GM21515 (cell line): Measurements from ENCODE around the gene MPPED1.

Experiments used
- ATAC-seq: cut with Tn5 transposase; IDR thresholded peaks from one replicate; pipeline ENCODE4 v1.9.1; 2021; ENCODE audit not compliant: unreplicated experiment

MPPED1 gene

DNA sequence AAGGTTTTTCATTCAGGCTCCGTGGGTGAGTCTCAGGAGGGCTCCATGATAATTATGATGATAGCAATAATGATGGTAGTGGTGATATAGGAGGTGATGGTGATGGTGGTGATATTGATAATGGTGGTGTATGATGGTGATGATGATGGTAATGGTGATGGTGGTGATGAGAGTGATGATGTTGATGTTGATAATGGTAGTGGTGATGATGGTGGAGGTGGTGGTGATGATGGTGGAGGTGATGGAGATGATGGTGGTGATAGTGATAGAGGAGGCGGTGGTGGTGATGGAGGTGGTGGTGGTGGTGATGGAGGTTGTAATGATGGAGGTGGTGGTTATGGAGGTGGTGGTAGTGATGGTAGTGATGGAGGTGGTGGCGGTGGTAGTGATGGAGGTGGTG, 79.4 kb downstream of the MPPED1 start:
- ATAC-seq: no peak

DNA sequence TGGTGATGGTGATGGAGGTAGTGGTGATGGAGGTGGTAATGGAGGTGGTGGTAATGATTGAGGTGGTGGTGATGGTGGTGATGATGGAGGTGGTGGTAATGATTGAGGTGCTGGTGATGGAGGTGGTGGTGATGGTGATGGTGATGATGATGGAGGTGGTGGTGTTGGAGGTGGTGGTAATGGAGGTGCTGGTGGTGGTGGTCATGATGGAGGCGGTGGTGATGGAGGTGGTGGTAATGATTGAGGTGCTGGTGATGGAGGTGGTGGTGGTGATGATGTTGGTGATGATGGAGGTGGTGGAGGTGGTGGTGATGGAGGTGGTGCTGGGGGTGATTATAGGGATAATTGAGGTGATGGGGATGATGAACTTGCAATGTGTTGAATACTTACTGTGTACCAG, 79.9 kb downstream of the MPPED1 start:
- no peak for ATAC-seq

DNA sequence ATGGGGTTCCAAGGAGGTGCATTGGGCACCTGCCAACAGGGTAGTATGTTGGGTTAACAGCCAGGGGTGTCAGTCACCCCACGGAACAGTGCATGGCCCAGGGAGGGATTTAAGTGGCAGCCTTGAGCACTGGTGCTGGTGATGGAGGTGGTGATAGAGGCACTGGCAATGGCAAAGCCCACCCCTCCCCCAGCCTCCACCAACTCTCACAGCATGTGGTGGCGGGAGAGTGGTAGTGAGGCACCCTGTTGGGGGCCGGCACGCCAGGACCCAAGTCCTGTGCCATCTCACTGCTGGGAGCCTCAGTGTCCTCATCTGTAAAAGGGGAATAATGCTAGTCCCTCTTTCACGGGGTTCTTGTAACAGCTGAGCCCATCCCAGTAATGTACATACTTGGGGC, 81.5 kb downstream of the MPPED1 start:
- ATAC-seq: no peak

DNA sequence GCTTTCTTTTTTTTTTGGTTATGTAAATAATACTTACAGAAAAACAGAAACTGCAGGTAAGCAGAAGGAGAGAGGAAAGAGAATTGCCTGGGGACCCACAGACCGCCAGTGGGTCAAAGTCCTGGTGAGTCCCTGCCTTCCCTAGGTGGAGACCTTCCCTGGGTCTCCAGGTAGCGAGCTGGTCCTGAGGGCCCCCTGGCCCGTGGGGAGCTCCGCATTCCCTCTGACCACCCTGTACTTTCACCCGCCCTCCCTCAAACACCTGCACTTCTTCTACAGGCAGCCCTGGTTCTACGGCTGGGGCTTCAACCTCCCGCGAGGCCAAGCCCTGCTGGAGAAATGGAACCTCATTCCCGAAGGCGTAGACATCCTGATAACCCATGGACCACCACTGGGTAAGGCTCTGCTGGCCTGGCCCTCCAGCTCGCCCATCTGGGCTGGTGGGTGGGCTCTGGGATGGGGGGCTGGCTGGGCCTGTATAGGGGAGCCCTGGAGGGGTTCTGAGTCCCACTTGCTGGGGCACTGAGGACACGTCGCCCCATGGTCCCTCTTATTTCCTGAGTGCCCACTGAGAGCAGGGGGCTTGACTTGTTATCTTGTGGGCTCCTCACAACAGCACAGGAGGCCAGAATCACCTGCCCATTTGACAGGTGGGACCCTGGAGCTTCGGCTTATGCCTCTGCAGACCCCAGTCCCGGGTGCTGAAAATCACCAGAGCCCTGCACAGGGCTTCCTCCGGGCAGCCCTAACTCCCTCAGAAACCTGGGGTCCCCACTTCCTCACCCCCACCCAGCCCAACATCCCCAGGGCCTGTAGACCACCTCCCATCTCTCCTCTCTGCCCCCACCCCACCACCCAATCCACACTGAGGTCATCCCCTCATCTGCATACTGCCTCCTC, 86.4 kb downstream of the MPPED1 start:
- no peak for ATAC-seq

DNA sequence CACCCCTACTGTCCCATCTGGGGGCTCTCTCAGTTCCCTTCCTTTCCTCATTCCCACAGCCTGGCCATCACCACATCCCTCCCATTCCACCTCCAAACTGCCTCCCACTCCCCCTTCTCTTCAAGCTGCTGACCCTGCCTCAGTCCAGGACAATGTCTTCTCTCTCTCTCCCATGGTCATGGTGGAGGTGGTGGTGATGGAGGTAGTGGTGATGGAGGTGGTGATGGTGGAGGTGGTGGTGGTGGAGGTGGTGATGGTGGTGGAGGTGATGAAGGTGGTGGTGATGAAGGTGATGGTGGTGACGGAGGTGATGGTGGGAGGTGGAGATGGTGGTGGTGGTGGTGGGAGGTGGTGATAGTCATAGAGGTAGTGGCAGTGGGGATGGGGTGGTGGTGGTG, 87.0 kb downstream of the MPPED1 start:
- no peak for ATAC-seq

DNA sequence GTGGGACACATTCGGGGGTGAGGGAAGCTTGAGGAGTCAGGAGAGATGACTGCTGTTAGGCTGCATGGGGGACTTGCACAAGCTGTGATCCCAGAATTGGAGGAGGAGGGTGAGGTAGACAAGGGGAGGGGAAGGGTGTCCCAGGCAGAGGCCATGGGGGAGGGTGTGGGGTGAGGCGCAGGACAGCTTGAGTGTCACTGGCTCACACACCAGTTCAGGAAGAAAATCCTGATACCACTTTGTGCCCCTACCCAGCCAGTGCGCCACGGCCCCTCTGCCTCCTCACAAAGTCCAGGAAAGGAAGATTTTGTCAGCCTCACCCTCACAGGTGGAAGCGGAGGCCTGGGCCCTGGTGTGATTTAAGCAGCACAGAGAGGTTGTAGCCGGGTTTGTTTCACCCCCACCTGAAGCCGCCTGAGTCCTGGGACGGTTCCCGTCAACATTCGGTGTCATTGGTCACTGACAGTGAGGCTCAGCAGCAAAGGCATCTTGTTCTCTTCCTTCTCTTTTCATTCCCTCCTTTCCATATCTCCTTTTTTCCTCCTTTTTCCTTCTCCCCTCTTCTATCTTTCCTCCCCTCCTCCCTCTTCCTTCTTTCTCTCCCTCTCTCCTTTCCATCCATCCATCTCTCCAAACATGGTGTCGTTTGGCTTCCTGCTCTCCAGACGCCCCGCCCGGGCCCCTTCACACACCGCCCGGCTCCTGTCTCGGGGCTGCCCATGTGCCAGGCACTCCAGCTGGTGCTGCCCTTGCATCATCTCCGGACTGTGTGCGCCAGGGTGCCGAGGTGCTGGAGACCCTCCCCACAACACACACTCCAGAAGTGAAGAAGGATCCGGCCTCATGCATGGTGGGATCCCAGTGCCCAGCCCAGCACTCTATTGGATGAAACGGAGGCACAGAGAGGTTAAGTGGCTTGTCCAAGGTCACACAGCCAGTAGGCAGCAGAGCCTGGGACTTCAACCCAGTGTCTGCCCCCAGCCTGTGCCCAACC, 89.3 kb downstream of the MPPED1 start:
- no peak for ATAC-seq

DNA sequence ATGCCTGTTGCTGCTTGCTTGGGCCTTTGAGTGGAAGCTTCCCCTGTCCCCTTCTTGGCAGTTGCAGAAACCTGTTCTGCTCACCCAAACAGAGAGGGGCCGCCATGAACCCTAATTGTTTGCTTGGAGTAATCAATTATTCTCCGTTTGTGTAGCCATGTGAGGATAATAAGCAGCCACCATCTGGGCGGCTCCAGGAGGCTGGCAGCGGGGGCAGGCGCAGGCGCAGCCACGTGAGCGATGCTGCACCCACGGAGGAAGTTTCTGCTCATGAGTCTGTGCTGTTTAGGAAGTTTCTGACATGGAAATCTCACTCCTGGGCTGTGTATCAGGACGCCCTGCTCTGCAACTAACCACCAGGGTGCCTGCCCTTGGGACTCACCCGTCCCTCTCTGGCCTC, 90.1 kb downstream of the MPPED1 start:
- ATAC-seq: no peak

DNA sequence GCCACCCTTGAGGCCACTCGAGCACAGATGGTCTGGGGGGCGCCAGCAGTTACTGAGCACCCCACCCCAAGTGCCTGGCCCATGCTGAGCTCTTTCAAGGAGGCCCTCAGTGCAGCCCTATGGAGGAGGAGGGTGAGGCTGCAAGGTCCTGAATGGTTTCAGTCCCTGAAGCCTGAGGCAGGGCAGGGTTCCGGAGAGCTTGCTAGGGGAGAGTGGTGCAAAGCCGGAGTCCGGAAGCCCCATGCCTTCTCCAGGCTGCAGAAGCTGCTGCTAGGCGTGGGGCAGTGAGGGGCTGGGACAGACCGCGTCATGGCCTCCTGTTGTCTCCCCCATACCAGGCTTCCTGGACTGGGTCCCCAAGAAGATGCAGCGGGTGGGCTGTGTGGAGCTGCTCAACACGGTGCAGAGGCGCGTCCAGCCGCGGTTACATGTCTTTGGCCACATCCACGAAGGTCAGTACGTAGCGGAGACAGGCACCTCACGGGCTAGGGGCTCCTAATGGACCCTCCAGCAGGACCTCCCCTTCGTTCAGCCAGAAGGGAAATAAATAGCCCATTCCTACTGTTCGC, 90.6 kb downstream of the MPPED1 start:
- ATAC-seq: no peak

DNA sequence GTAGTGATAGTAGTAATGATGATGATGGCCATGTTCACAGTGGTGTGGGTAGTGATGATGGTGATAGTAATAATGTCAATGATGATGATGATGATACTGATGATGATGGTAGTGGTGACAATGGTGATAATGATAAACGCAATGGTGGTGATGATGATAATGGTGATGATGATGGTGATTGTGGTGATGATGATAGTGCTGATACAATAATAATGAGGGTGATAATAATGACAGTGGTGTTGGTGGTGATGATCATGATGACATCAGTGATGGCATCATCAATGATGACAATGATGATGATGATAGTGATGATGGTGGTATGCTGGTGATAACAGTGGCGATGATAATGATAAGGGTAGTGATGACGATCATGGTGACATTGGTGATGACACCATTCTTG, 92.3 kb downstream of the MPPED1 start:
- no peak for ATAC-seq

DNA sequence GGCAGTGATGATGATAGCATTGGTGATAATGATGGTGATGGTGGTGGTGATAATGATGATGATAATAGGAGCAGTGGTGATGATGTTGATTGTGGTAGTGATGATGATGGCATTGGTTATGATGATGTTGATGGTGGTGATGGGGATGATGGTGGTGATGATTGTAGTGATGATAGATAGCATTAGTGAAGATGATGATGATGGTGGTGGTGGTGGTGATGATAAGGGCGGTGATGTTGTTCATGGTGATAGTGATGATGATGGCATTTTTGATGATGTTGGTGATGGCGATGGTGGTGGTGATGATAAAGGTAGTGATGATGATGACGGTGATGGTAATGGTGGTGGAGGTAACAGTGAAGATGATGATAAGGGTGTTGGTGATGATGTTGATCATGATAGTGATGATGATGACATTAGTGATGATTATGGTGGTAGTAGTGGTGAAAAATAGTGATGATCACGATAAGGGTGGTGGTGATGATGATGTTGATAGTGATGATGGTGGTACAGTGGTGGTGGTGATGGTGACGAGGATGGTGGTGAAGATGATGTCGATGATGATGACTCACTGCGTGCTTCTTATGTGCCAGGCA, 93.0 kb downstream of the MPPED1 start:
- ATAC-seq: no peak

DNA sequence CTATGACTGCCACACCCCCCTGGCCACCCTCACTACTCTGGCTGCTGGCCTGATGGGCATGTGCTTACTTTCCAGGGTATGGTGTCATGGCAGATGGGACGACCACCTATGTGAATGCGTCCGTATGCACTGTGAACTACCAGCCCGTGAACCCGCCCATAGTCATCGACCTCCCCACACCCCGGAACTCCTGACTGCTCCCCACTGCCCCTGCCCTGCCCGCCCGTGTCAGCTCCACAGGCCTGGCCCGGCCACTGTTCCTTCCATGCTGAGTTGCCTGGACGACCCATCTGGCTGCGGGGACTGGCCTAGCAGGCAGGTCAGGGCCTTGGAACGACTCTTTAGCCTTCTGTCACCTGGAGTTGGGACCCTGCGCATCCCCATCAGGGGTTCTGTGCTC, 93.6 kb downstream of the MPPED1 start:
- ATAC-seq: no peak

DNA sequence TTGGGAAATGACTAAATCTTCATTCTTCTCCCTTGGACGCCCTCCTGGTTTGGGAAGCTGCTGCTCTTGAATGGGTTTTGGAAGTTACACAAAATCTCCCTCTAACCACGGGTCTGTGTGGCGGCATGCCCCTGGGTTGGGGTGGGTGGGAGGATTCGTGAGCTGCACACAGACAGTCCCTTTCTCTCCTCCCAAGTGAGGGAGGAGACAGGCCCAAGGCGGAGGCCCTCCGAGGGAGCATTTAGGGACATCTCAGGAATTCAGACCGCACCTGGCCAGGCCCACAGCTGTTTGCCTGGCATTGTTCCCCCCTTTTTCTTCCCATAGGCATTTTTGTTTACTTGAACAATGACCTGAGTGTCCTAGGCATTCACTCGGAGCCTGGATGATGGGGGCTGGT, 94.1 kb downstream of the MPPED1 start:
- no peak for ATAC-seq

DNA sequence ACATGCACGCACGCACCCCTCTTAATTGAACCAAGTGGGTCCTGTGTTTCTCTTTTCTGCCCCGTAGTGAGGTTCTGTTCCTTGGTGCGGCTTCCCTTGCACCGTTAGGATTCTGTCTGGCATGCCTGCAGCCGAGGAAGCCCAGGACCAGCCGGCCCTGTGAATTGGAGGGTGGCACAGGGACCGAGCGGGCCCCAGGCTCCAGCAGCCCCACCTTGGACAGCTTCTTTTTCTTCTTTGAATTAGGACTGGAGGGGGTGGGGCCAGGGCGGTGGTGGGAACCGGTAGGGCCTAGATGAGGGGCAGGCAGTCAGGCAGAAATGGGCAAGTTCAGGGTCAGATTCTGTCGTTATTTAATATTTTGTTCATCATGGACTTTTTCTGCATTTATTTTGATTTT, 94.7 kb downstream of the MPPED1 start:
- no peak for ATAC-seq

DNA sequence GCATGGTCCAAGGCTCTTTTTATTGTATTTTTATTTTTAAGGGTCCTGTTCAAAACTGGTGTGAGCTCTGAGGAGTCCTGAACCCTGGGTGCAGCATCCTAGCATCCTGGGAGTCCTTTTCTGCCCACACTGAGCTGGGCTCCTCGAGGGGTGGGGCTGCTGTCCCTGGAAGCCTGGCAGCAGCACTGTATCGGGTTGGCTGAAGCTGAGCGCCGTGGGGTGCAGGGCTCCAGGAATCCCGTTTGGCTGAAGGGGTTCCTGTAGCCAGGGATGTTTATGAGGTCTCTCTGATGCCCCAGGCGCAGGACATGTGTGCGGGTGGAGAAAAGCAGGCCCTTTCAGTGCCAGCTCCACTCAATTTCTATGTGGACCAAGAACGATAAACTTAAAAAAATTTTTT, 95.4 kb downstream of the MPPED1 start:
- ATAC-seq: no peak

DNA sequence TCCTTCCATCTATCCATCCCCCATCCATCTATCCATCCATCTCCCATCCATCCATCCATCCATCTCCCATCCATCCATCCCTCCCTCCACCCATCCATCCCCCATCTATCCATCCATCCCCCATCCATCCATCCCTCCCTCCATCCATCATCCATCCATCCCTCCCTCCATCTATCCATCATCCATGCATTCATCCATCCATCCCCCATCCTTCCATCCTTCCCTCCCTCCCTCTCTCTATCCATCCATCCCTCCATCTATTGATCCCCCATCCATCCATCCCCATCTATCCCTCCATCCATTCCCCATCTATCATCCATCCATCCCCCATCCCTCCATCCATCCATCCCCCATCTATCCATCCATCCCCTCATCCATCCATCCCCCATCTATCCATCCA, 96.7 kb downstream of the MPPED1 start:
- no peak for ATAC-seq

DNA sequence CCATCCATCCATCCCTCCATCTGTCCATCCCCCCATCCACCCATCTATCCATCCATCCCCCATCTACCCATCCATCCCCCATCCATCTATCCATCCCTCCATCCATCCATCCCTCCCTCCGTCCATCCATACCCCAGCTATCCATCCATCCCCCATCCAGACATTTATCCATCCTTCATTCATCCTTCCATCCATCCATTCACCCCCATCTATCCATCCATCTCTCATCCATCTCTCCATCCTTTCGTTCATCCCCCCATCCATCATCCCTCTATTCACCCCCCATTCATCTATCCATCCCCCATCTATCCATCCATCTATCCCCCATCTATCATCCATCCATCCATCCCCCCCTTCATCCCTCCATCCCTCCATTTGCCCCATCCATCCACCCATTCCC, 97.5 kb downstream of the MPPED1 start:
- ATAC-seq: no peak

DNA sequence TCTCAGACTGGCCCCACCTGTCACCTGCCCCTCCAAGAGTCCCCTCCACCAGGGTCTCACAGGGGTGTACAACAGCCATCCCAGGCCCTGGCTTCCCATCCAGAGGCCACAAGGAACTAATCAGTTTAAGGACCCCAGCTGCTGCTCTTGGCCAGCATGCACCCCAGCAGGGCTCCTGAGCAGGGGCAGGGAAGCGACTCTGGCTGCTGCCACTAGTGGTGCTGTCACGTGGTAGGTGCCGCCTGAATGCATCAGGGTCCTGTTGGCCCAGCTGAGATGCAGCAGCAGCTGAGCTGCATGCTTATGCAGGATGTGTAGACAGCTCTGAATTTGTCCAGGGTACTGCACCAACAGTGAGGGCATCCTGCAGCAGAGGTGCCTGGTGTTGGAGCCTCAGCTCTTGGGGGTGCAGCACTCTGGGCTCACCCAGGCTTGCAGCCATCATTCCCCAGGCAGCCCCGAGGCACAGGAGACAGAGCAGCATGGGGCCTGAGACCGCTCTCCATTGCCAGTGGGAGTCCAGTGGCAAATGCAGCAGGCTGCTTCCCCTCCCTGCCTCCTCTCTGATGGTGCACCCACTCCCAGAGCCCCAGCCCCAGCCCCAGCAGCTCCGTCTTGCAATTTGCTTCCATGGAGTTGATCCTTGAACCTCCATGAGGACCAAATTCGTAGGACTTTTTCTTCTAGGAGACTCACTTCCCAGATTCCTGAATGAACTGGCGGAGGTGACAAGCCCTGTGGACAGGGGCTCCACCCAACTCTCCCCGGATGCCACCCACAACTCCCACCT, 98.7 kb downstream of the MPPED1 start:
- ATAC-seq: no peak

DNA sequence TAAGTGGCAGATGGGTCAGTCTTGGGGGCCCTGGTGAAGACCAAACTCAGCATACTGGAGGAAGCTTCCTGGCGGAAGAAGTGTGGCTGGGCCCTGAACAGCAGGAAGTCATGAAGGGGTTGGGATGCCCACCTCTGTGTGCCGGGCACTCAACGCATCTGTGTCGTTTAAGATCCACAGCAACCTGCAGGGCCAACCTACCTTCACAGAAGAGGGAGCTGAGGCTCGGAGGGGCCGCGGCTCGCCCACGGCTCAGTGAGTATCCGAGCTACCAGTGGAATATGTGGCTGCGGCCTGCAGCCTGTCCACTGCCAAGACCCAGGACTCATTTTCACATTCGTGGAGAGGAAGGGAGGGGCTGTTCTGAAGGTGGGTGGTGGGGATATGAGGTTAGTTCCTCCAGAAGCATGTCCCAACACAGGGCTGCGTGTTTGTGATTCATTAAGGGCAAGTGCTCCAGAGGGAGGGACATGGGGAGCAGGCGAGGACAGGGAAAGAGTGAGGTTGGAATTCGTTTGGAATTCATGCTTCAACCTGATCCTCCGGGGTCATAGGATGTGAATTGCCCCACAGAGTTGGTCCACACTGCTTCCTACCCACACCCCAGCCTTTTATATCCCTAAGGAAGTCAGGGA, 99.6 kb downstream of the MPPED1 start:
- no peak for ATAC-seq

DNA sequence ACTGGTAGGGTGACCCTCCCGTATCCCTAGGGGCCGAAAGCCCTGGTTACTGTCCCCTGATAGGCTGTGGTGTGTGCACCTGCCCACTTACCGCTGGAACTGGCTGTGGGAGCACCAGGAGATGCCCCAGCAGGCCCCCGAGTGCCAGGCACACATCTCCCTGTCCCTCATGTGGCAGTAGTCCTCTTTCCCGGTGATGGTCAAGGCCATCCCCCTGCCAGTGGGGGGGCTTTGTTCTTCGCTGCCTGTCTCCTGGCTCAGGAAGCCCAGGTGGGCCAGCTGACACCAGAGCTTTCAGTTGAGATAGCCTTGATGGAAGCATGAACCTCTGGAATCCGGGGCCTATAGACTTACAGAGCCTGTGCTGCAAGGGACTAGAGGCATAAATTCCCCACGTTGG, 100.5 kb downstream of the MPPED1 start:
- ATAC-seq: no peak
